Kidney epithelial cell (primary cell): Measurements from ENCODE around the gene RAB7A. TPM values are rescaled to one million over a fixed set of nuclear protein-coding genes. Genes with fewer than 3 reads are reported as not detected.

ENCODE experiments used
- DNase-seq: peaks from one replicate; pipeline ENCODE4 v3.0.0-alpha.2; 2010; ENCODE audit warnings: low read depth
- H3K27me3 ChIP-seq: 2 replicates; pipeline ENCODE4 v1.6.0; 2011; ENCODE audit warnings: low read length; ENCODE audit not compliant: control insufficient read depth, insufficient read depth
- H3K36me3 ChIP-seq: 2 replicates; pipeline ENCODE4 v1.5.1; 2011; ENCODE audit warnings: low read length; ENCODE audit not compliant: control insufficient read depth, insufficient read depth
- H3K4me3 ChIP-seq: 2 replicates; pipeline ENCODE4 v1.5.1; 2011; ENCODE audit warnings: low read depth, mild to moderate bottlenecking, control low read depth, low read length
- CTCF ChIP-seq: IDR thresholded peaks from 2 replicates; pipeline ENCODE4 v1.5.1; 2011; ENCODE audit warnings: mild to moderate bottlenecking, moderate library complexity, low read length, control low read depth, inconsistent platforms; ENCODE audit not compliant: insufficient read depth, poor library complexity, severe bottlenecking
- total RNA-seq: library from RNA; depleted of rRNA; stranded (reverse); fragments of >200 nt; gene quantifications from 2 replicates; pipeline ENCODE4 v1.2.3, GENCODE V29; 2015

RAB7A gene
- total RNA-seq, 1 donor from 2014 or later, result 114 TPM

GRCh38 chr3:128808672-128809071, 82.7 kb downstream of the RAB7A start:
- peaks cover 3% of the 10 kb centered on the region for H3K36me3 ChIP-seq

GRCh38 chr3:128813097-128813496, 87.1 kb downstream of the RAB7A start:
- TF ChIP-seq CTCF, result no peak
- DNase-seq, result no peak
- no peaks in the 10 kb centered on the region for H3K27me3 ChIP-seq
- no peak overlapping the region for H3K4me3 ChIP-seq
- peaks cover 4% of the 10 kb centered on the region for H3K36me3 ChIP-seq

More at GRCh38 chr3:128808672-128809071, 82.7 kb downstream of the RAB7A start:
- Histone ChIP-seq H3K27me3 (no peaks in the 10 kb centered on the region), H3K4me3 (no peak overlapping the region)
- DNase-seq, result no peak
- TF ChIP-seq CTCF, result no peak

DNA sequence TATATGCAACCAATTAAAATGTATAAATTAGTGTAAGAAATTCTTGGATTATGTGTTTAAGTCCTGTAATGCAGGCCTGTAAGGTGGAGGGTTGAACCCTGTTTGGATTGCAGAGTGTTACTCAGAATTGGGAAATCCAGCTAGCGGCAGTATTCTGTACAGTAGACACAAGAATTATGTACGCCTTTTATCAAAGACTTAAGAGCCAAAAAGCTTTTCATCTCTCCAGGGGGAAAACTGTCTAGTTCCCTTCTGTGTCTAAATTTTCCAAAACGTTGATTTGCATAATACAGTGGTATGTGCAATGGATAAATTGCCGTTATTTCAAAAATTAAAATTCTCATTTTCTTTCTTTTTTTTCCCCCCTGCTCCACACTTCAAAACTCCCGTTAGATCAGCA, 88.1 kb downstream of the RAB7A start:
- Histone ChIP-seq H3K4me3 (no peak overlapping the region), H3K36me3 (peaks cover 4% of the 10 kb centered on the region), H3K27me3 (no peaks in the 10 kb centered on the region)
- no peak for TF ChIP-seq CTCF
- DNase-seq, result no peak

GRCh38 chr3:128814519-128815317, 88.7 kb downstream of the RAB7A start:
- peaks cover 4% of the 10 kb centered on the region for H3K36me3 ChIP-seq

GRCh38 chr3:128815318-128816064, 89.5 kb downstream of the RAB7A start:
- Histone ChIP-seq H3K4me3 (no peak overlapping the region), H3K27me3 (no peaks in the 10 kb centered on the region), H3K36me3 (peaks cover 4% of the 10 kb centered on the region)
- no peak for TF ChIP-seq CTCF
- DNase-seq, result no peak

More at GRCh38 chr3:128814519-128815317, 88.7 kb downstream of the RAB7A start:
- Histone ChIP-seq H3K27me3 (no peaks in the 10 kb centered on the region), H3K4me3 (no peak overlapping the region)
- DNase-seq, result no peak
- no peak for TF ChIP-seq CTCF
